Astrocyte of the spinal cord (primary cell): Measurements from ENCODE around the gene CEP83.
"Not testable (repeated sequence)": the region's sequence is repeated elsewhere in the genome, so short reads cannot be mapped to it uniquely, and the experiment has no call there.

Source experiments
- DNase-seq: peaks from one replicate; pipeline ENCODE4 v3.0.0; 2011; ENCODE audit warnings: low read depth, low spot score
- H3K4me3 ChIP-seq: 2 replicates; pipeline ENCODE4 v1.5.1; 2011; ENCODE audit warnings: low read depth, mild to moderate bottlenecking, low read length, moderate library complexity
- CTCF ChIP-seq: IDR thresholded peaks from 2 replicates; pipeline ENCODE4 v1.5.1; 2012; ENCODE audit warnings: low read depth, mild to moderate bottlenecking, low read length, inconsistent platforms
- in situ Hi-C: cut with HindIII; loops from 2 replicates; pipeline ENCODE4 v1.10.0; 2017; ENCODE audit warnings: low sequenced_read_pairs

CEP83 gene

GRCh38 chr12:94405413-94406116 lies 54.1 kb downstream of the CEP83 start:
- in situ Hi-C loops, result no loop called here
- DNase-seq, result no peak
- H3K4me3 ChIP-seq, result no peak overlapping the region
- no peak for TF ChIP-seq CTCF

GRCh38 chr12:94404854-94405253 lies 54.8 kb downstream of the CEP83 start:
- no peak for TF ChIP-seq CTCF
- in situ Hi-C loops, result no loop called here

GRCh38 chr12:94401326-94401725 lies 58.3 kb downstream of the CEP83 start:
- no peak for TF ChIP-seq CTCF
- in situ Hi-C loops, result no loop called here
- H3K4me3 ChIP-seq, result no peak overlapping the region
- DNase-seq, result no peak

More at GRCh38 chr12:94404854-94405253, 54.8 kb downstream of the CEP83 start:
- DNase-seq, result no peak
- H3K4me3 ChIP-seq, result no peak overlapping the region

- H3K4me3 ChIP-seq, in situ Hi-C loops, DNase-seq: not testable (repeated sequence)
Observed at GRCh38 chr12:94398685-94399084, 61.0 kb downstream of the CEP83 start.

- DNase-seq, result no peak
- no peak overlapping the region for H3K4me3 ChIP-seq
- no peak for TF ChIP-seq CTCF
- in situ Hi-C loops, result no loop called here
Observed at GRCh38 chr12:94397401-94397800, 62.3 kb downstream of the CEP83 start.

GRCh38 chr12:94396014-94396413 lies 63.7 kb downstream of the CEP83 start:
- in situ Hi-C loops, DNase-seq, H3K4me3 ChIP-seq: not testable (repeated sequence)

GRCh38 chr12:94390130-94390485 lies 69.6 kb downstream of the CEP83 start:
- no peak for DNase-seq
- no peak for TF ChIP-seq CTCF

GRCh38 chr12:94389482-94390129 lies 70.1 kb downstream of the CEP83 start:
- in situ Hi-C loops, DNase-seq, H3K4me3 ChIP-seq: not testable (repeated sequence)

More at GRCh38 chr12:94390130-94390485, 69.6 kb downstream of the CEP83 start:
- no peak overlapping the region for H3K4me3 ChIP-seq
- in situ Hi-C loops, result no loop called here
